HepG2 (cell line): ENCODE measurements around the gene TBX18. TPM values are rescaled to one million over a fixed set of nuclear protein-coding genes. Genes with fewer than 3 reads are reported as not detected.

Source experiments
- ATAC-seq: fragments of 200-7000 bp; cut with Tn5 transposase; 3 replicates; pipeline ENCODE4 v1.9.1; 2020; ENCODE audit warnings: mild to moderate bottlenecking, moderate library complexity
- BruUV-seq: library from RNA; stranded (reverse); fragments of 400-500 nt; replicated peaks from 2 replicates; lab custom pipeline; 2021; lab: Mats Ljungman, UMichigan
- CTCF ChIA-PET: fragments of 300-600 bp; formaldehyde crosslinking; extraction: SDS; loops from one replicate; lab custom pipeline; 2021; ENCODE audit warnings: low total read pairs, inconsistent platforms, low intra/inter-chr PET ratio; lab: Yijun Ruan, JAX
- POLR2A ChIA-PET: fragments of 350-600 bp; sonication (Branson Sonifier 250); formaldehyde crosslinking; loops from one replicate; lab custom pipeline; 2020; ENCODE audit warnings: antibody characterized with exemption, inconsistent platforms; lab: Yijun Ruan, JAX
- DNase-seq: peaks from one replicate; pipeline ENCODE4 v3.0.0-alpha.2; 2015; ENCODE audit warnings: low spot score
- FAIRE-seq: peaks from 3 replicates; lab custom pipeline; 2011; peaks lifted over from hg19 to GRCh38; lab: Jason Lieb, UNC
- H2AFZ ChIP-seq: one replicate; pipeline ENCODE4 v1.6.1; 2011; ENCODE audit warnings: low read length, inconsistent platforms
- H3K27ac ChIP-seq: fragments of 300-600 bp; 3 replicates; pipeline ENCODE4 v1.8.0; 2011; ENCODE audit warnings: mixed run types, mild to moderate bottlenecking, mixed read lengths, low read length, inconsistent platforms; ENCODE audit not compliant: insufficient read depth; ENCODE audit errors: extremely low read length
- H3K27me3 ChIP-seq, 2 experiments: fragments of 200-600 bp in 1 of 2; 2 replicates in 1 of 2; 3 replicates in 1 of 2; pipeline versions ENCODE4 v1.6.0 to v1.8.0; 2011; ENCODE audit warnings: low read length in 2 of 2, mild to moderate bottlenecking in 2 of 2, moderate library complexity in 2 of 2, inconsistent platforms in 1 of 2; ENCODE audit not compliant: insufficient read depth in 2 of 2, control insufficient read depth in 1 of 2
- H3K36me3 ChIP-seq, 2 experiments: fragments of 200-600 bp in 1 of 2; replicated peaks in 1 of 2; 2 replicates in 1 of 2; 3 replicates in 1 of 2; pipeline versions ENCODE4 v1.5.1 to v1.8.0; 2011; ENCODE audit warnings: low read length in 2 of 2, inconsistent platforms in 1 of 2; ENCODE audit not compliant: insufficient read depth in 2 of 2, control insufficient read depth in 1 of 2
- H3K4me1 ChIP-seq: 2 replicates; pipeline ENCODE4 v1.5.1; 2012; ENCODE audit warnings: low read length, inconsistent platforms; ENCODE audit not compliant: insufficient read depth
- H3K4me2 ChIP-seq: 2 replicates; pipeline ENCODE4 v1.6.0; 2011; ENCODE audit warnings: low read depth, low read length, inconsistent platforms
- H3K4me3 ChIP-seq, 3 experiments: fragments of 200-600 bp in 1 of 3; sonication (generic), shearing (Covaris generic) in 1 of 3; replicated peaks in 1 of 3; 2 replicates each; pipeline ENCODE4 v1.5.1; 2011 to 2016; ENCODE audit warnings: low read length in 3 of 3, inconsistent platforms in 2 of 3, low read depth in 2 of 3, mild to moderate bottlenecking in 2 of 3, control low read depth in 1 of 3, mixed read lengths in 1 of 3; ENCODE audit not compliant: insufficient read depth in 1 of 3
- H3K79me2 ChIP-seq: one replicate; pipeline ENCODE4 v1.6.1; 2011; ENCODE audit warnings: low read length, inconsistent platforms; ENCODE audit not compliant: insufficient read depth
- H3K9ac ChIP-seq: 2 replicates; pipeline ENCODE4 v1.6.0; 2011; ENCODE audit warnings: mild to moderate bottlenecking, low read depth, low read length, inconsistent platforms; ENCODE audit not compliant: insufficient read depth
- H3K9me3 ChIP-seq: 2 replicates; pipeline ENCODE4 v1.5.1; 2012; ENCODE audit warnings: mild to moderate bottlenecking, low read length
- H4K20me1 ChIP-seq: 2 replicates; pipeline ENCODE4 v1.6.0; 2011; ENCODE audit warnings: inconsistent platforms, mild to moderate bottlenecking, low read length, moderate library complexity; ENCODE audit not compliant: insufficient read depth
- MZF1 ChIP-seq: sonication (generic); formaldehyde crosslinking; IDR thresholded peaks from 2 replicates; pipeline ENCODE4 v1.8.1; 2023; ENCODE audit warnings: mild to moderate bottlenecking, missing genetic modification reagents, borderline replicate concordance
- NR2F1 ChIP-seq, 2 experiments: fragments of 450-650 bp in 1 of 2; formaldehyde crosslinking in 1 of 2; IDR thresholded peaks; 2 replicates each; pipeline versions ENCODE4 v1.5.0 to v1.6.1; 2016 to 2020; ENCODE audit warnings: mild to moderate bottlenecking in 1 of 2, missing compliant biosample characterization in 1 of 2, missing genetic modification reagents in 1 of 2, moderate library complexity in 1 of 2
- PHB2 ChIP-seq: fragments of 450-650 bp; IDR thresholded peaks from 2 replicates; pipeline ENCODE4 v1.6.1; 2018; ENCODE audit not compliant: partially characterized antibody
- ZEB1 ChIP-seq: IDR thresholded peaks from 2 replicates; pipeline ENCODE4 v1.6.1; 2012; ENCODE audit warnings: mild to moderate bottlenecking, low read depth, inconsistent platforms; ENCODE audit not compliant: insufficient replicate concordance
- WGBS: methylation state at CpG from one replicate; pipeline ENCODE4 v1.1.6; 2017; ENCODE audit warnings: low lambda C conversion rate; 5-methylcytosine and 5-hydroxymethylcytosine counted together
- in situ Hi-C: cut with HindIII; loops from 2 replicates; pipeline ENCODE4 v1.10.0; 2017; ENCODE audit warnings: low pct_unique_long_range_greater_than_20kb; ENCODE audit not compliant: extremely low pct_ligation_motif_present
- intact Hi-C: fragments of 100-400 bp; cut with micrococcal nuclease; formaldehyde crosslinking; loops from one replicate; pipeline ENCODE4 v1.10.0; 2022; ENCODE audit not compliant: unreplicated experiment
- polyA plus RNA-seq, 8 experiments: library from polyadenylated mRNA; depleted of rRNA in 3 of 8; stranded (reverse) in 7 of 8; unstranded in 1 of 8; fragments of >200 nt; fragmentation: Illumina TruSeq in 4 of 8; extraction: Trizol in 4 of 8; gene quantifications; 2 replicates each; pipeline versions ENCODE4 v1.2.1 to v1.2.3, GENCODE V29; 2011 to 2016; ENCODE audit warnings: low read depth in 4 of 8, missing spikeins in 1 of 8, mixed read lengths in 1 of 8; ENCODE audit not compliant: insufficient read depth in 1 of 8
- total RNA-seq, 5 experiments: library from RNA; depleted of rRNA; stranded (reverse); fragments of >200 nt; fragmentation: Illumina TruSeq; extraction: Trizol; gene quantifications; 2 replicates each; pipeline ENCODE4 v1.2.3, GENCODE V29; 2016; ENCODE audit warnings: low read depth in 1 of 5
- TF ChIP-seq, protein P1 (sequence below): sonication (generic); formaldehyde crosslinking; IDR thresholded peaks from 2 replicates; pipeline ENCODE4 v1.9.0; 2021; ENCODE audit warnings: missing genetic modification reagents, borderline replicate concordance
- TF ChIP-seq, protein P2 (sequence below): sonication (generic); formaldehyde crosslinking; IDR thresholded peaks from 2 replicates; pipeline ENCODE4 v1.5.0; 2020; ENCODE audit warnings: missing genetic modification reagents

TBX18 gene
- total and polyA plus RNA-seq, 2 of the 13 experiments (the other 11 are each of a cell fraction or from before 2014, with no cell fraction given), result not detected

DNA sequence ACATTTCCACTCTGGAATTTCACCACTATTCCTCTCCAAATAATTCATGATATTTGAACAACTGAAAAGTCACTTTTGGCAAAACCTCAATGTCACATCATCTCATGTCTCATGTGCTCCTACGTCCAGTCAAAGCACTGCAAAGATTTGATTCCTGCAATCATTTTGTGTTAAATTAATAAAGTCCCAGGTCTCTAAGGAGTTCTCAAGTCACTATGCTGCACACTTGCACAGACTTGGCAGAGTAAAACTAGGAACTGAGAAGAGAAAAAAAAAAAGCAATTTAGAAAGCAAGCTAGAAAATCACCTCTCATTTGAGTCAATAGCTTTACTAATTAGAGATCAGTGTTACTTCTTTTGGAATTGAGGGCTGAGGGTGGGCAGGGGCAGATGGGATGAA, 11.2 kb downstream of the TBX18 start:
- no peak overlapping the region for H3K4me2 ChIP-seq
- no peaks in the 10 kb centered on the region for H3K9me3 ChIP-seq
- H3K9ac ChIP-seq, result no peak overlapping the region
- no peaks in the 10 kb centered on the region for H3K4me1 ChIP-seq
- H3K27me3 ChIP-seq, result no peaks in the 10 kb centered on the region
- no peaks in the 10 kb centered on the region for H4K20me1 ChIP-seq
- CTCF ChIA-PET, result no interaction called here
- intact Hi-C loops (no loop called here), in situ Hi-C loops (no loop called here)
- ATAC-seq (no peak), DNase-seq (no peak), FAIRE-seq (no peak)
- WGBS, result 7% methylated on average over 1 of the region's 1 CpG
- no peaks in the 10 kb centered on the region for H3K36me3 ChIP-seq
- H3K79me2 ChIP-seq, result no peaks in the 10 kb centered on the region
- POLR2A ChIA-PET, result no interaction called here
- no peak overlapping the region for H2AFZ ChIP-seq
- BruUV-seq, result no TSS peak
- TF ChIP-seq, protein P1, sequence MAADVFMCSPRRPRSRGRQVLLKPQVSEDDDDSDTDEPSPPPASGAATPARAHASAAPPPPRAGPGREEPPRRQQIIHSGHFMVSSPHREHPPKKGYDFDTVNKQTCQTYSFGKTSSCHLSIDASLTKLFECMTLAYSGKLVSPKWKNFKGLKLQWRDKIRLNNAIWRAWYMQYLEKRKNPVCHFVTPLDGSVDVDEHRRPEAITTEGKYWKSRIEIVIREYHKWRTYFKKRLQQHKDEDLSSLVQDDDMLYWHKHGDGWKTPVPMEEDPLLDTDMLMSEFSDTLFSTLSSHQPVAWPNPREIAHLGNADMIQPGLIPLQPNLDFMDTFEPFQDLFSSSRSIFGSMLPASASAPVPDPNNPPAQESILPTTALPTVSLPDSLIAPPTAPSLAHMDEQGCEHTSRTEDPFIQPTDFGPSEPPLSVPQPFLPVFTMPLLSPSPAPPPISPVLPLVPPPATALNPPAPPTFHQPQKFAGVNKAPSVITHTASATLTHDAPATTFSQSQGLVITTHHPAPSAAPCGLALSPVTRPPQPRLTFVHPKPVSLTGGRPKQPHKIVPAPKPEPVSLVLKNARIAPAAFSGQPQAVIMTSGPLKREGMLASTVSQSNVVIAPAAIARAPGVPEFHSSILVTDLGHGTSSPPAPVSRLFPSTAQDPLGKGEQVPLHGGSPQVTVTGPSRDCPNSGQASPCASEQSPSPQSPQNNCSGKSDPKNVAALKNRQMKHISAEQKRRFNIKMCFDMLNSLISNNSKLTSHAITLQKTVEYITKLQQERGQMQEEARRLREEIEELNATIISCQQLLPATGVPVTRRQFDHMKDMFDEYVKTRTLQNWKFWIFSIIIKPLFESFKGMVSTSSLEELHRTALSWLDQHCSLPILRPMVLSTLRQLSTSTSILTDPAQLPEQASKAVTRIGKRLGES (CRISPR knock-in tag), result no peak
- no peak for TF ChIP-seq MZF1 (CRISPR knock-in tag)
- no peak for TF ChIP-seq ZEB1
- TF ChIP-seq PHB2, result no peak
- no peak for TF ChIP-seq NR2F1 (CRISPR knock-in tag; IDR thresholded peaks at IDR 0.05)
- TF ChIP-seq, protein P2, sequence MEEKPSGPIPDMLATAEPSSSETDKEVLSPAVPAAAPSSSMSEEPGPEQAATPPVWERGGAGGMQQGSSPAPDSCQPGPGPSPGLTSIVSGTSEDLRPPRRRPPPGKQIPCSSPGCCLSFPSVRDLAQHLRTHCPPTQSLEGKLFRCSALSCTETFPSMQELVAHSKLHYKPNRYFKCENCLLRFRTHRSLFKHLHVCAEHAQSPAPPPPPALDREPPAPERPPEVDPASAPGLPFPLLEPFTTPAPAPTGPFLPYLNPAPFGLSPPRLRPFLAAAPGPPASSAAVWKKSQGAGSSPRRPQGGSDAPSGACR (CRISPR knock-in tag), result no peak
- no peak overlapping the region for H3K4me3 ChIP-seq
- H3K27ac ChIP-seq, result no peak overlapping the region
